ENCODE measurements around the gene SORCS1. TPM values are rescaled to one million over a fixed set of nuclear protein-coding genes. Genes with fewer than 3 reads are reported as not detected.

SORCS1 gene
- total RNA-seq (3.7 and 4.6 TPM in 2 replicates), polyA plus RNA-seq (1.1 and 2.2 TPM in 2 replicates)

DNA sequence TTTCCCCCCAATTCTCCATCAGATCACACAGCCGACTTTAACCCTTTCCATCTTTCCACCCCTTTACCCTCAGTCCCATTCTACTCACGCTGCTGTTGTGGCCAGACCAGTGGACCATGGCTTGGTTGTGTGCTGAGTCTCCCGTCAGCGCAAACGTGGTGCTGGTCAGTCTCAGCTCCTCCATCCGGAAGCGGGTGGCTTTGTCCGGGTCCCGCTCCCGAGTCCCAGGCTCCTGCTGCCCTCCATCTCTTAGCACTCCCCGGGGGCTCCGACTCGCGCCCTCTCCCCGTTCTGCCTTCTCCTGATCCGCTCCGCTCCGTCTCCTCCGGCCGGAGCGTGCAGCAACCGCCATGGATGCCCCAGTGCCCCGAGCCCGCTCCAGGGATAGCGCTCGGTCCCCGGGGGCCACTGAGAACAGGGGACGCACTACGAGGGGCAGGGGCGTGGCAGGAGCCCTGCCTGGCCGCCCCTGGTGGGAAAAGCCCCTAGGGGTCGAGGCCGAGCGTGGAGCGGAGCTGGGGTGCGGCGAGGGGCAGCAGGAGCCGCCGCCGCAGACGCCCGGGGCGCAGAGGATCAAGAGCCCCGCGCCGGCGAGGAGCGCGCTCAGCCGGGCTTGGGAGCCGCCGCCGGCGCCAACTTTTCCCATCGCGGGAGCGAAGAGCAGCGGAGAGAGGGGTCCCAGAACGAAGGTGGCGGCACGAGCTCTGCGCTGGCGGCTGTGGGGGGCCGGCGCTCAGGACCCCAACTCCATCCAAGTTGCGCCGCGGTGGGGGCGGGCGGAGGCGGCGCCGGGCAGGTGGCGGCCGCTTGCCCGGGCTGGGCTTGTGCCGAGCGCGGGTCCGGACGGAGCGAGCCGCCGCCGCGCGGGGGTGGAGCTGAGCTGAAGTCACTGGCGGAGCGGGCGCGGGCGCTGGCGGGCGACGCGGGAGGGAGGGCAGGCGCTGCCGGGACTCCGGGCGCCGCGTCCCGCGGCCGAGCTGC, at the start of gene SORCS1:
Gene SORCS1, minus strand, starts transcription at position 826 of the 981 bp plus-strand sequence.
- peak within 1 kb of the TSS; percentile 47 for H3K4me3 ChIP-seq
- 1% methylated on average over 60 of the region's 105 CpGs for WGBS (ENCODE audit: low lambda C conversion rate, missing lambda C conversion rate)
- H3K79me2 ChIP-seq, result no peaks in the 10 kb centered on the region
- no peaks in the 10 kb centered on the region for H3K9me2 ChIP-seq (replicated peaks; ENCODE audit: insufficient read depth)
- H3K36me3 ChIP-seq (replicated peaks; ENCODE audit: insufficient read depth, low read depth), result no peaks in the 10 kb centered on the region
- no peaks in the 10 kb centered on the region for H4K20me1 ChIP-seq (ENCODE audit: insufficient read depth, poor library complexity, severe bottlenecking)
- H3K4me2 ChIP-seq, result peak within 1 kb of the TSS; percentile 96
- peak within 1 kb of the TSS; percentile 68 for H2AFZ ChIP-seq
- DNase-seq (ENCODE audit: low spot score), result peak; percentile 77
- TF ChIP-seq EZH2phosphoT487 (IDR thresholded peaks at IDR 0.05; ENCODE audit: low read depth, severe bottlenecking, unreplicated experiment) (no peak), EZH2 (IDR thresholded peaks at IDR 0.05; ENCODE audit: borderline replicate concordance) (no peak)
- peaks cover 69% of the 10 kb centered on the region for H3K27me3 ChIP-seq
- no peak within 1 kb of the TSS for H3K27ac ChIP-seq
- H3K9me3 ChIP-seq (ENCODE audit: low read depth), result no peaks in the 10 kb centered on the region
- no peaks in the 10 kb centered on the region for H3K4me1 ChIP-seq (ENCODE audit: insufficient read depth)

DNA sequence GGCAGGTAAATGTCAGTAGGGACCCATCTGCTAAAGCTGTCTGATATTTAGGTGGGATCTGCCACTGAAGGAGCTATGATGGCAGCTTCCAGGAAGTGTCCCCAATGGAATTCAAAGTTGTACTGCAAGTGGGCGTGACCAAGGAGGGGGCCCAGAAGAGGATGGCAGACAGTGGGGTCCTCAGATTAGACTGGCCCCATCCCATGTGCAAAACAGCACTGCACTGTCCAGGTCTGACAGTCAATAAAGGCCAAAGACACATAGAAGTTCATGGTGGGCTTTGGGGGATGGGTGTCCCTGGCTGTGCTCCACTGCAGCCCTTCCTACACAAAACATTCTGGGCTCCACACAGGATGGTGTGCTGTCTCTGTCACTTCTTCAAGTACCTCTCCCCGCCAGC, 49.8 kb upstream of the SORCS1 start:
- Histone ChIP-seq H3K27ac (no peak overlapping the region), H2AFZ (no peak overlapping the region), H4K20me1 (ENCODE audit: insufficient read depth, poor library complexity, severe bottlenecking) (no peaks in the 10 kb centered on the region), H3K4me3 (no peak overlapping the region), H3K79me2 (no peaks in the 10 kb centered on the region), H3K27me3 (no peaks in the 10 kb centered on the region), H3K9me2 (replicated peaks; ENCODE audit: insufficient read depth) (no peaks in the 10 kb centered on the region), H3K9me3 (ENCODE audit: low read depth) (no peaks in the 10 kb centered on the region), H3K4me1 (ENCODE audit: insufficient read depth) (no peaks in the 10 kb centered on the region), H3K4me2 (no peak overlapping the region), H3K36me3 (replicated peaks; ENCODE audit: insufficient read depth, low read depth) (no peaks in the 10 kb centered on the region)
- TF ChIP-seq, protein P1, sequence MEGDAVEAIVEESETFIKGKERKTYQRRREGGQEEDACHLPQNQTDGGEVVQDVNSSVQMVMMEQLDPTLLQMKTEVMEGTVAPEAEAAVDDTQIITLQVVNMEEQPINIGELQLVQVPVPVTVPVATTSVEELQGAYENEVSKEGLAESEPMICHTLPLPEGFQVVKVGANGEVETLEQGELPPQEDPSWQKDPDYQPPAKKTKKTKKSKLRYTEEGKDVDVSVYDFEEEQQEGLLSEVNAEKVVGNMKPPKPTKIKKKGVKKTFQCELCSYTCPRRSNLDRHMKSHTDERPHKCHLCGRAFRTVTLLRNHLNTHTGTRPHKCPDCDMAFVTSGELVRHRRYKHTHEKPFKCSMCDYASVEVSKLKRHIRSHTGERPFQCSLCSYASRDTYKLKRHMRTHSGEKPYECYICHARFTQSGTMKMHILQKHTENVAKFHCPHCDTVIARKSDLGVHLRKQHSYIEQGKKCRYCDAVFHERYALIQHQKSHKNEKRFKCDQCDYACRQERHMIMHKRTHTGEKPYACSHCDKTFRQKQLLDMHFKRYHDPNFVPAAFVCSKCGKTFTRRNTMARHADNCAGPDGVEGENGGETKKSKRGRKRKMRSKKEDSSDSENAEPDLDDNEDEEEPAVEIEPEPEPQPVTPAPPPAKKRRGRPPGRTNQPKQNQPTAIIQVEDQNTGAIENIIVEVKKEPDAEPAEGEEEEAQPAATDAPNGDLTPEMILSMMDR (IDR thresholded peaks at IDR 0.05; ENCODE audit: poor library complexity), result no peak
- no peak for TF ChIP-seq EZH2phosphoT487 (IDR thresholded peaks at IDR 0.05; ENCODE audit: low read depth, severe bottlenecking, unreplicated experiment)
- no peak for TF ChIP-seq EZH2 (IDR thresholded peaks at IDR 0.05; ENCODE audit: borderline replicate concordance)
- 93% methylated on average over 2 of the region's 2 CpGs for WGBS (ENCODE audit: low lambda C conversion rate, missing lambda C conversion rate)
- no peak for DNase-seq (ENCODE audit: low spot score)

DNA sequence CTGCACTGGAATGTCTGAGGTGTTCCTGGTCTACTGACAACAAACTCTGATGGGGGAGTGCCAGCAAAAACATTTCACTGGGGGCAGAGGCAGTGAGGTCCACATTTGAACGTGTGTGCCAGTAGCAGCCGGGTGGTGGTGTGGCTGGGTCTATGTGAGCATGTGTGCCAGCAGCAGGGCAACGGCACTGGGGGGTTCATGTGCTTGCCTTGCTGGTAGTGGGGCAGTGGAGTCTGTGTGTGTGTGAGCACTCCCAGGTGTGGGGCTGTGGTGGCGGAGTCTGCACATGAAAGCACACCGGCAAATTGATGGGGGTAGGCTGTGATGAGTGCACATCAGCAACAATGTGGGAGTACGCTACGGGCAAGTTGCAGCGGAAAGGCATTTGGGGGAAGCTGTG, 49.4 kb upstream of the SORCS1 start:
- Histone ChIP-seq H3K9me3 (ENCODE audit: low read depth) (no peaks in the 10 kb centered on the region), H3K27ac (no peak overlapping the region), H3K4me3 (no peak overlapping the region), H3K9me2 (replicated peaks; ENCODE audit: insufficient read depth) (no peaks in the 10 kb centered on the region), H3K4me2 (no peak overlapping the region), H3K79me2 (no peaks in the 10 kb centered on the region), H3K27me3 (no peaks in the 10 kb centered on the region), H2AFZ (no peak overlapping the region), H3K4me1 (ENCODE audit: insufficient read depth) (no peaks in the 10 kb centered on the region), H4K20me1 (ENCODE audit: insufficient read depth, poor library complexity, severe bottlenecking) (no peaks in the 10 kb centered on the region), H3K36me3 (replicated peaks; ENCODE audit: insufficient read depth, low read depth) (no peaks in the 10 kb centered on the region)
- DNase-seq (ENCODE audit: low spot score), result no peak
- TF ChIP-seq EZH2phosphoT487 (IDR thresholded peaks at IDR 0.05; ENCODE audit: low read depth, severe bottlenecking, unreplicated experiment), result no peak
- TF ChIP-seq EZH2 (IDR thresholded peaks at IDR 0.05; ENCODE audit: borderline replicate concordance), result no peak
- TF ChIP-seq, protein P1 (IDR thresholded peaks at IDR 0.05; ENCODE audit: poor library complexity), result no peak
- 90% methylated on average over 8 of the region's 8 CpGs for WGBS (ENCODE audit: low lambda C conversion rate, missing lambda C conversion rate)

DNA sequence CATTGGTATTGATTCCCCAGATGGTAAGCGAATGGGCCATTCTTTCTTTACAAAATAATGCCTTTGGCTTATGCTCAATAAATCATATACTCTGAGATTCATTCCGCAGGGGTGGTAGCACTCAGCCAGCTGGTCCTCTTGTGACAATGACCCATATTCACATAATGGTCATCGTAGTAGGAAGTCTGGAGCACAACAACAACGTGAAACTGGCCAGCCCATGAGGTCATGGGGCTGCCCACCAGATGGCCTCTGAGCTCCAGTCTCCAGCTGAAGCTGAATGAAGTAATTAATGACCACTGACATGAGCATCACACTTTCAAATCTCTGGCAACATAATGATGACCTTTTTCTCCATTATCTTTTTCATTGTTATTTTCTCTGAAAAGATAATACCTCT, 42.3 kb upstream of the SORCS1 start:
- DNase-seq (ENCODE audit: low spot score), result no peak
- TF ChIP-seq, protein P1 (IDR thresholded peaks at IDR 0.05; ENCODE audit: poor library complexity), result no peak
- no peak for TF ChIP-seq EZH2phosphoT487 (IDR thresholded peaks at IDR 0.05; ENCODE audit: low read depth, severe bottlenecking, unreplicated experiment)
- no peak for TF ChIP-seq EZH2 (IDR thresholded peaks at IDR 0.05; ENCODE audit: borderline replicate concordance)

More for the DNA sequence above, 42.3 kb upstream of the SORCS1 start:
- Histone ChIP-seq H2AFZ (no peak overlapping the region), H3K9me2 (replicated peaks; ENCODE audit: insufficient read depth) (no peaks in the 10 kb centered on the region), H3K27ac (no peak overlapping the region), H3K9me3 (ENCODE audit: low read depth) (no peaks in the 10 kb centered on the region), H3K4me3 (no peak overlapping the region), H3K4me2 (no peak overlapping the region), H3K79me2 (no peaks in the 10 kb centered on the region), H4K20me1 (ENCODE audit: insufficient read depth, poor library complexity, severe bottlenecking) (no peaks in the 10 kb centered on the region), H3K4me1 (ENCODE audit: insufficient read depth) (no peaks in the 10 kb centered on the region), H3K36me3 (replicated peaks; ENCODE audit: insufficient read depth, low read depth) (no peaks in the 10 kb centered on the region), H3K27me3 (no peaks in the 10 kb centered on the region)
- WGBS (ENCODE audit: low lambda C conversion rate, missing lambda C conversion rate), result 79% methylated on average over 4 of the region's 4 CpGs
